ENCODE data around the gene DENND6A.

GRCh38 chr3:57700737-57701136, 7.9 kb upstream of the DENND6A start:
- TF ChIP-seq CTCF (conservative IDR thresholded peaks at IDR 0.05 in 1 of 2, IDR thresholded peaks at IDR 0.05 in 1 of 2; ENCODE audit: low read depth in 1 of 2, low read length in 2 of 2): no peak
- no peak for TF ChIP-seq EZH2 (IDR thresholded peaks at IDR 0.05; ENCODE audit: low read length, missing control alignments)

Measured in fibroblast of lung (primary cell).